Stimulated activated CD8-positive, alpha-beta memory T cell treated with anti-CD3 and anti-CD28 coated beads, Interleukin-7, amount 100 ng/mL, for 24 hours (primary cell): ENCODE measurements around the gene ORAI1.
"Not testable (repeated sequence)": the region's sequence is repeated elsewhere in the genome, so short reads cannot be mapped to it uniquely, and the experiment has no call there.

Experiments used
- DNase-seq: peaks from one replicate; pipeline ENCODE4 v3.0.0-alpha.2; 2020; ENCODE audit warnings: low read depth

Gene ORAI1

GRCh38 chr12:121626087-121626852 is at the start of gene ORAI1:
ORAI1 (plus strand) TSS chr12:121626530.
- peak; percentile 93 for DNase-seq

GRCh38 chr12:121576851-121577391 is 49.4 kb upstream of the ORAI1 start:
- no peak for DNase-seq

- DNase-seq, result no peak
Measured at GRCh38 chr12:121577443-121578180, 48.7 kb upstream of the ORAI1 start.

GRCh38 chr12:121578230-121579189 is 47.8 kb upstream of the ORAI1 start:
- DNase-seq, result no peak

- no peak for DNase-seq
Measured at GRCh38 chr12:121579190-121579791, 47.0 kb upstream of the ORAI1 start.

- peak; percentile 50 for DNase-seq
Measured at GRCh38 chr12:121579981-121580868, 46.1 kb upstream of the ORAI1 start.

GRCh38 chr12:121580959-121581685 is 45.2 kb upstream of the ORAI1 start, which contains the start of gene KDM2B:
KDM2B (minus strand) TSS chr12:121581023; CDS start chr12:121580911, 112 bp downstream.
- DNase-seq, result no peak

GRCh38 chr12:121581686-121582429 is 44.5 kb upstream of the ORAI1 start:
- DNase-seq, result no peak

- no peak for DNase-seq
Measured at GRCh38 chr12:121582583-121583333, 43.6 kb upstream of the ORAI1 start.

- not testable (repeated sequence) for DNase-seq
Measured at GRCh38 chr12:121583334-121583661, 43.0 kb upstream of the ORAI1 start.

GRCh38 chr12:121584885-121585284 is 41.4 kb upstream of the ORAI1 start:
- not testable (repeated sequence) for DNase-seq

- peak; percentile 22 for DNase-seq
Measured at GRCh38 chr12:121590476-121591143, 35.7 kb upstream of the ORAI1 start.

- DNase-seq, result no peak
Measured at GRCh38 chr12:121592320-121592719, 34.0 kb upstream of the ORAI1 start.

GRCh38 chr12:121595520-121595919 is 30.8 kb upstream of the ORAI1 start:
- no peak for DNase-seq

GRCh38 chr12:121596526-121596925 is 29.8 kb upstream of the ORAI1 start:
- DNase-seq, result no peak

- no peak for DNase-seq
Measured at GRCh38 chr12:121600702-121601336, 25.5 kb upstream of the ORAI1 start.

- DNase-seq, result no peak
Measured at GRCh38 chr12:121602766-121603165, 23.6 kb upstream of the ORAI1 start.
